ENCODE results near the gene OSM. TPM values are rescaled to one million over a fixed set of nuclear protein-coding genes. Genes with fewer than 3 reads are reported as not detected.

OSM gene
- total RNA-seq, 2 donors from 2014 or later = 16.1 to 40.4 TPM

DNA sequence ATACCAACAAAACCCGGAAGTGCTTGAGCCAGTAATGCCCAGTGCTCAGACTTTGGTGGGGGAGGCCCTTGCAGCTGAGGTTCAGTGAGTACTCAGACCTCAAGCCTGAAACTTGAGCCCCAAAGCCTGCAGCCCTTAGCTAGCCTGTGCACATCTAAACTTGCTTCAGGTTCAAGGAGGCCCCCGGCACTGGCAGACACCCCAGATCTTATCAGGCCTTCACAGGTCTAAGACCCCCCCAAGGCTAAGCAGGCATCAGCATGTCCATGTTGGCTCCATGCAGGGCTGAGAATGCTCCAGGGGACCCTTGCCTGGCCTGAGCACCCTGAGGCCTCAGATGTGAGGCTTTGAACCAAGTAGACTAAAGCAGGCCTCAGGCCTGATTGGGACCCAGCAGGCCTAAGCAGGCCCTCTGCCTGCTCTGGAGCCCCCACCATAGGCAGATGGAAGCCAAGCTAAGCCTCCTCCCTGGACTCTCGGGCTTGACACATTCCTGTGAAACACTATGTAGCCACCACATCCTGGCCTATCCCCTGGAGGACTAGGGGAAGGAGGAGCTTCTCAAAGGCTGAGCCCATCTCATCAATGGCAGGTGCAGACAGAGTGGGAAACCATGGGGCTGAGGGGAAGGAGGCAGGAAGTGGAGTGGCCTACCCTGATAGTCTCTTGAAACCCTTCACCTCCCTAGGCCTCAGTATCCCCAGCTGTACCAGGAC, 23.8 kb upstream of the OSM start:
- no peak for DNase-seq (ENCODE audit: low spot score in 2 of 2)
- no peak for ATAC-seq
- H3K27ac Mint-ChIP-seq = peak overlapping the region; percentile 87 to 94
- H3K36me3 Mint-ChIP-seq = no peaks in the 10 kb centered on the region
- no peaks in the 10 kb centered on the region for H3K9me3 Mint-ChIP-seq

DNA sequence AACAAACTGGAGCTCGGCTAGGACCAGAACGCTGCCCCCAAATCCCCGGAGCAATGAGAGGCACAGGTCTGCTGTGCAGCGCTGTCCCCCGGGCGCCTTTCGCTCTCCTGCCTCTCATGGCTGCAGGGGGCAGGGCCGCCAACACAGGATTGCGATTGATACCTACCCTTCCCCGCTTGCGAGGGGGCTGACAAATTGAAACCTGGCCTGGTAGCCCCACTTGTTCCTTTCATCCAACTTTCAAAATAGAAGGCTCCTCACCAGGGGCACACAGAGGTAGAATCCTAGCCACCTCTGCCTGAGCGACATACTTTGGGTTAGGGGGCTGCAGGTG, 23.3 kb upstream of the OSM start:
- Mint-ChIP-seq H3K36me3 (no peaks in the 10 kb centered on the region), H3K27ac (peak overlapping the region; percentile 87 to 94), H3K9me3 (no peaks in the 10 kb centered on the region)
- DNase-seq (ENCODE audit: low spot score in 2 of 2) (no peak), ATAC-seq (peak; percentile 19)

DNA sequence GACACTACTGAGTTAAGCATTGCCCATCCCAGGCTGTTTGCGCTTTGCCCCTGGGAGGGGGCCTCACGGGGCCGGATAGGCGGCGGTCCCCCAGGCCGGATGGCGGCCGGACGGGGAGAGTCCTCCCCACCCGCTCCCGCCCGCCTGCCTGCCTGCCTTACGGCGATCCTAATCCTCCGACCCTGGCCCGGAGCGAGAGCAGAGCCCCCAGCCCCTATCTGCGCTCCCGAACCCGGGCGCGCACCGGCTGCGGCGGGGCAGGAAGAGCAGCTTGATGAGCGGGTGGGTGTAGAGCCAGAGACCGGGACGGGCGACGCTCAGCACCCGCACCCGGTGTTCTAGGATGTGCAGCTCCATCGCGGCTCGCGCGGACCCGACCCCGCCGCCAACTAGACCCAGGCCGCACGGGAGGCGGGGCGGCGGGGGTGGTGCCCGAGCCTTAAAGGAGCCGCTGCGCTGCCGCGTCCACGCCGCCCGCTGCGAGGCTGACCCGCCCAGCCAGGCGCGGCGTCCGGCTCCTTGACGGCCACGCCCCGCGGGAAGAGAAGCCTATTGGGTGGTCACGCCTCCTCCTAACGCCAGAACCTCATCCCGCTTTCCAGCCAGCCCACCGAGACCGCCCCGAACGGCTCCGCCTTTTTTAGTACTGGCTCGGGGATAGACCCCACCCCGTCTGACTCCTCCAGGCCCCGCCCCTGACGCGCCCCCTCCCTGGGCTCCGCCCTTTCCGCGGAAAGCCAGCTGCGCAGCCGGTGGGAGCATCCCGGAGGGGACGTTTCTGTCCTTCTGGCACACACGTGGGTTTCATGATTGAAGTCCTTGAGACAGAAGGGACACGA, 22.7 kb upstream of the OSM start, which contains the start of gene CASTOR1:
Gene CASTOR1 (minus strand): TSS at position 365 of the 839 bp plus-strand sequence. CDS start 8 bp downstream, at position 357.
- H3K9me3 Mint-ChIP-seq = no peaks in the 10 kb centered on the region
- peak; percentile 94 to 95 for DNase-seq (ENCODE audit: low spot score in 2 of 2)
- no peaks in the 10 kb centered on the region for H3K36me3 Mint-ChIP-seq
- peak within 1 kb of the TSS; percentile 87 to 94 for H3K27ac Mint-ChIP-seq
- peak; percentile 85 to 88 for ATAC-seq

DNA sequence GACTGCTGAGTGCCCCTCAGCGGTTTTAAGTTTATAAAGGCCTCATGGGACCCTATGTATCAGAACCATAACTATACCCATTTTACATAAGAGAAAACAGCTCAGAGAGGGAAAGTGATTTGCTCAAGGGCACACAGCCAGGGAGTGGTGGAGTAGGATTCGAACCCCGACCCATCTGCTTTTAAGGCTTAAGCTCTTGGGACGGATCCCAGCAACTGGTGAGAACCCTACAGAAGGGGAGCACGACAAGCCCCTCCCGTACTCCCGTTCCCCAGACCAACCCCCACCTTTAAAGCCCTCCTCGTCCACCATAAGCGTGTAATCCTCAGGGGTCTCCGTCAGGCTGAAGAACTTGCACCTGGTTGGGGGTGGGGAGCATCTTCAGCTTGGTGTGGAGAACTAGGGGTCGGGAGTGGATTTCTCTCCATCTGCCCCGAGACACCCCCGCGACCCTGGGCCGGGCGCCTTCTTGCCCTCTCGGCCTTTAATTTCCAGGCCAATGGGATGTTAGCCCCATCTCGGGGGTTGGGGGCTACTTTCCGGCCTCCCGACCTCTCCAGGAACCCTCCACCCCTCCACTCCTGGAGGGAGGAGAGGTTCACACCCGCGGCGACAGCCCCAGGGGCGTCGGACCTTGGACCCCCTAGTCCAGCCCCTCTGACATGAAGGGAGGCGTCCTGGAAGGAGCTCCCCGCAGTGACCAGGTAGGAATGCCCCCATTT, 21.9 kb upstream of the OSM start:
- peak overlapping the region; percentile 57 to 89 for H3K27ac Mint-ChIP-seq
- ATAC-seq = no peak
- DNase-seq (ENCODE audit: low spot score in 2 of 2) = no peak
- H3K36me3 Mint-ChIP-seq = no peaks in the 10 kb centered on the region
- H3K9me3 Mint-ChIP-seq = no peaks in the 10 kb centered on the region

DNA sequence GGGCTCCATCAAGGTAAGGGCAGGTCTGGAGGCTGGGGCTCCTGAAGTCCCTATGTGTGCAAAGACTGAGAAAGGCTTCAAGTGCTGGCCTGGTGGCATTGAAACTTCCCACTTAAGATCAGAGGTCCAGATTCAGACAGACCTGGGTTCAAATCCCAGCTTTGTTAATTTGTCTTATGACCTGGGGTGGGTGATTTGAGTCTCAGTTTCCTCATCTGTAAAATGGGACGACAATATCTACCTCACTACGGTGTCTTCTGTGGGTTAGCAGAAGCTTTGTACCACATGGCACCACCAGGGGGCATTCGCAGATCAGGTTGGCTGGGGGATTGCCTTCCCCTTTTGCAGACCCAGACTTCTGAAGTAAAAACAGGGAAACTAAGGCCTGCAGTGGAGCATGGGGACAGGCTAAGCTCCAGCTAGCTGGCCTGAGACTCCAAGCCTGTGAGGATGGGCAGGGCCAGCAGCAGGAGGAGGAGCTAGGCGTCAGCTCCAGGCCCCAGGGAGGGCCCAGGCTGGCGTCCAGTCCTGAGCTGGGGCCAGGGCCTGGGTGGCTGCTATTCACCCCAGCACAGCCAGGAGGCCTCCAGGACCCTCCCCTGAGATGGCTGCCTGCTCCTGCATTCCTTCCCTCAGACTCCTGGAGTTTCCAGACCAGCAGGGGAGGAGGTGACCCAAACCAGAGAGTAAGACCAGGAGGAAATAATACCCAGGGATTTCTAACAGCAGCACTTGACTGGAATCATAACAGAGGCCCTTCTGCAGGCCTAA, 21.2 kb upstream of the OSM start:
- Mint-ChIP-seq H3K27ac (peak overlapping the region; percentile 57 to 89), H3K9me3 (no peaks in the 10 kb centered on the region), H3K36me3 (no peaks in the 10 kb centered on the region)
- peak; percentile 48 to 53 for ATAC-seq
- peak; percentile 82 to 88 for DNase-seq (ENCODE audit: low spot score in 2 of 2)

DNA sequence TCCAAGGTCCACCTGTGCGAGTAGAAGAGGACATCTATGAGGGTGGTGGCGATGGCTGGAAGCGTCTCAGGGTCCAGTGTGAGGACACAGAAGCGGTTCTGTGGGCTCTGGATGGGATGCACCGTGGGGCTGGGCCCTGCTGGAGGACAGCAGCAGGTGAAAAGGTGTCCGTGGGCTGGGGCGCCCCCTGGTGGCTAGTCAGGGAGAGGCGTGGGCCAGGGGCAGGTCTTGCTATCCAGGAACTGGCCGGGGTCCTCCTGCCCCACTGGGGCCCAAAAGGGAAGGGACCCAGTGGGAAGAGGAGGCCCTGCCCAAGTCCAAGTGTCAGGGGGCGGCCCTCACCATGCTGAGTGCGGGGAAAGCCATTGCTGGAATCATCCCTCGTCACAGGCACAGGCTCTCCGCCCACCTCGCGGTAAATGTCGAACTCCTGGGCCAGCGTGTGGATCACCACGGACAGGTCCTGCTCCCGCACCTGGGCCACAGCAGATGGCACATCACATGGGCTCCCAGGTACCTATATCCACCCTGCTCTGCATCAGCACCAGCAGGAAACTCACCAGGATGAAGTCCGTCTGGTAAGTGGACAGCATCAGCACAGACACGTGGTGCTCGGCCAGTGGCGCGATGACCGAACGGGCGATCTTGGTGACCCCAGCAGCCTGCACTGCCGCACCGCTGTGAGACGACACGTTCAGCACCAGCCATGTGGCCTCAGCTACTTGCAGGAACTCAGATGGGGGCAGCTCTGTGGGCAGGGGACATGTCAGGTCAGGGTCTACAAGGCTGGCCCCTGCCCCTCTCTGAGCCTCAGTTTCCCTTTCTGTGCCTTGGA, 20.4 kb upstream of the OSM start:
- Mint-ChIP-seq H3K9me3 (no peaks in the 10 kb centered on the region), H3K27ac (peak overlapping the region in 1 of 2 donors; percentile 75), H3K36me3 (no peaks in the 10 kb centered on the region)
- ATAC-seq = peak; percentile 35 to 42
- peak; percentile 84 to 96 for DNase-seq (ENCODE audit: low spot score in 2 of 2)

DNA sequence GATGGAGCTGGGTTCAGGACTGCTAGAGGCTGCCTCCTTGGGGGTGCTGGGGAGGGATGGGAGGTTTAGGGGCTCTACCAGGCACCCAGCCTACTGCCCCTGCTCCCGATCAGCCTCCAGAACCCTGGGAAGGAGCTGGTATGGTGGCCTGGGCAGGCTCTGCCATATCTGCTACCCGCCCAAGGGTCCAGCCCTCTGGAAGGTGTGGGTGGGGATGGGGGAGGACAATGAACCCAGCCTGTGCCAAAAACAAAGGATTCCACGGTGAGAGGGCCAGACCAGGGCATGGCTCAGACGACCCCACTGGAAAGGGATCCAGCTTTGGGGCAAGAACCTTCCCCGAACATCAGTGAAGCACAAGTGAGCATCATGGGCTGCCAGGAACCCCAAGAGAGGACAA, 19.7 kb upstream of the OSM start:
- ATAC-seq = no peak
- peak overlapping the region in 1 of 2 donors; percentile 75 for H3K27ac Mint-ChIP-seq
- H3K36me3 Mint-ChIP-seq = no peaks in the 10 kb centered on the region
- no peak for DNase-seq (ENCODE audit: low spot score in 2 of 2)
- no peaks in the 10 kb centered on the region for H3K9me3 Mint-ChIP-seq

DNA sequence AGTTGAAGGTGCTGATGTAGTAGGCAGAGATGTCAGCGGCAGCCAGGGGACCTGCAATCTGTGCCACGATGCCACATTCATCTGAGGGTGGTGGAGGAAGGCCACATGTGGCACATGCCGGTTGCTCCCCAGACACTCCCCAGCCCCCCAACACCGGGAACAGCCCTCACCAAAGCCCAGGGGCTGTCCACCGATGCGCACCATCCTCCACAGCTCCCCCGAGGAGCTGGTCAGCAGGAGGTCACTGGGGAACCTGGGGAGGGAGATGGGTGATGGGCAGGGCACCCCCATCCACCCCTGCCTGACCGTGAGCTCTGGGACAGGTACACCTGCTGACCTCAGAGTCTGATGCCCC, 19.2 kb upstream of the OSM start:
- no peak overlapping the region for H3K27ac Mint-ChIP-seq
- no peak for ATAC-seq
- no peak for DNase-seq (ENCODE audit: low spot score in 2 of 2)
- H3K9me3 Mint-ChIP-seq = no peaks in the 10 kb centered on the region
- H3K36me3 Mint-ChIP-seq = no peaks in the 10 kb centered on the region

DNA sequence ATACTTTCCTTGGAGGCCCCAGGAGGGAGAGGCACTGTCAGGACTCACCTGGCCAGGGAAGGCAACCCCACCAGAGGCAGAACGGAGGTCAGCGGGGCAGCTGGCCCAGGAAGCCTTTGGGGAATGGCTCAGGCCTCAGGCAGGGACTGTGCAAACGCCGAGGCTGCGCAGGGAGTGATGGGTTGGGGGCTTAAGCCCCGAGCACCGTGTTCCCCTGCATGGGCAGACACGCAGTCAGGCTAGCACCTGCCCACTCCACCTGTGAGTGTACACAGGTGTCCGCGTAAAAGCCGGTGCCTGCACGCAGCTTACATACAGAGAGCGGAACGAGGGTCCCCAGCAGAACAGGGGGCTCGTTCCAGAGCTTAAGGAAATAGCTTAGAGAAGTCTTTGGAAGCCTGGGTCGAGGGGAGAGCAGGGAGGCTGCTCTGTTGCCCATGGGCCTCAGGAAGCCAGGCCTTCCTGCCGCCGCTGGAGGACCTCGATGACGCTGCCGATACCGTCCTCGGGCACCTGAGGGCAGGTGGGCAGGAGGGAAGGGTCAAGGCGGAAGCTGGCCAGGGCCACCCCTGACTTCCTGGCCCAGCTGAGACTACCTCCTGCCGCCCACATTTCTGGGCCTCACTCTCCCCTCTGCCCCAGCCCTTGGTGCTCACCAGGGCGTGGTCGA, 18.7 kb upstream of the OSM start:
- H3K9me3 Mint-ChIP-seq = no peaks in the 10 kb centered on the region
- ATAC-seq (no peak), DNase-seq (ENCODE audit: low spot score in 2 of 2) (no peak)
- peak overlapping the region in 1 of 2 donors; percentile 44 for H3K27ac Mint-ChIP-seq
- no peaks in the 10 kb centered on the region for H3K36me3 Mint-ChIP-seq

DNA sequence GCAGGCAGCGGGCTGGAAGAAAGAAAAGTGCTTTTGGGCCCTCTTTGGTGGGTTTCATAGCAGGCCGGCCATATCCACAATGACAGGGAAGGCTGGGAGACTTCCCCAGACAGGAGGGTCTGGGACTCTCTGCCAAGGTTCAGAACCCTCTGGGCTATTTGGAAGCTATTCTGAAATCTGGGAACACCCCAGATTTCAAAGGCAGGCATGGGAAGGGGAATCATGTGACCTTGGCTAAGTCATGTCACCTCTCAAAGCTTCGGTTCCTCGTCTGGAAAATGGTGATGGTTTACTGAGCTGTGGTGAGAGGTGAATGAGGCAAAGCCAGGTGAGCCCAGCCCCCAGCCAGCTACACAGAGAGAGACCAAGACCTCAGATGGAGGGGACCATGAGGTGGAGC, 18.0 kb upstream of the OSM start:
- Mint-ChIP-seq H3K36me3 (no peaks in the 10 kb centered on the region), H3K9me3 (no peaks in the 10 kb centered on the region), H3K27ac (peak overlapping the region in 1 of 2 donors; percentile 44)
- ATAC-seq = no peak
- DNase-seq (ENCODE audit: low spot score in 2 of 2) = no peak

DNA sequence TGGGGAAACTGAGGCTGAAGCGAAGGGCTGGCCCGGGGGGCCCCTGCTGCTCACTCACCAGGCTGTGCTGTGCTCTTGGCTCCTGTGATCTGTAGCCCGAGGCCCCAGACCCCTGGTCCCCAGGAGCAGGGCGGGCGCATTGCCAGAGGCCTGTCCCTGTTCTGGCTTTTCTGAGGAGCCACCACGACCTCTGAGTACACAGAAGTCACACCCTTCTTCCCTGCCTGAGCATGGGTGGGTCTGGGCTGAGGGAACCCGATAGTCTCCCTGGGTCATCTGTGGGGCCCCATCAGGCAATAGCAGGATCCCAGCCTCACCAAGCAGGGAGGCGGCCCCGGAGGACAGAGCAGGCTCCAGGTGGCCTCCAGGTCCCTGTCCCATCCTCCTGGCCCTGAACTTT, 17.5 kb upstream of the OSM start:
- ATAC-seq (no peak), DNase-seq (ENCODE audit: low spot score in 2 of 2) (no peak)
- H3K27ac Mint-ChIP-seq = peak overlapping the region in 1 of 2 donors; percentile 14
- H3K36me3 Mint-ChIP-seq = no peaks in the 10 kb centered on the region
- no peaks in the 10 kb centered on the region for H3K9me3 Mint-ChIP-seq

DNA sequence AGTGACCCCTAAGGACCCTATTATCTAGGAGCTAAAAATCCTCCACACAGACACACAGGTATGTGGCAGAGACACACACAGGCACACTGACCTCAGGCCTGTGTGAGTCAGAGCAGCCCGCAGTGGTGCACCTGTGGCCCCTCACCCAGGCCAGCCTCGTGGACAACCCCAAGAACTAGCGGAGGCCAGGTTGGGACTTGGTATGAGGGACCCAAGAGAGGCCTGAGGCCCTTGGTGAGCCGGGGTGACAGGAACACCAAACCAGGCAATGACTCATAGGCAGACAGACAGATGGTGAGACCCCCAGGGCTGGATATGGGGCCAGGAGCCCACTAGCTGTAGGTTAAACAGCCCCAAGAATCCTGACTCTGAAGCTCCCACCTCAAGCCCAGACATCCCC, 16.7 kb upstream of the OSM start:
- Mint-ChIP-seq H3K9me3 (no peaks in the 10 kb centered on the region), H3K36me3 (no peaks in the 10 kb centered on the region), H3K27ac (peak overlapping the region; percentile 36 to 72)
- no peak for ATAC-seq
- DNase-seq (ENCODE audit: low spot score in 2 of 2) = no peak

DNA sequence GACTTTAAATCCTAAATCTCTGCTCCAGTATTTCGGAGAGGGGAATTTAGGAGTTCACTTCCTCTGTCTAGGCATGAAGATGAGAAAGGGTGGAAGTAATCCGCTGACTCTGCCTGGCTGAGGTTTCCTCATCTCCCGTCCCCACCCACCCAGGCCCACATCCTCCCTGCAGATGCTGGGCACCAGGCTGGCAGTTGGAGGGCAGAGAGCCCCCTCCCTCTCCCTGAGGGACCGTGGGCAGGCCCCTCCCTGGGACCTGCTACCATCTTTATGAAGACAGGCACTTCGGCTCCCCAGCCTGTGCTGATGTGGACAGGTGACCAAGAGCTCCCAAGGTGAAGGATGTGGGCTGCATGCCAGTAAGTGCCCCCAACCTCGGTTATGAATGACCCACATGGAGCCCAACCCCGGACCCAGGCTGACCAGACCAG, 16.0 kb upstream of the OSM start:
- H3K27ac Mint-ChIP-seq = peak overlapping the region in 1 of 2 donors; percentile 72

DNA sequence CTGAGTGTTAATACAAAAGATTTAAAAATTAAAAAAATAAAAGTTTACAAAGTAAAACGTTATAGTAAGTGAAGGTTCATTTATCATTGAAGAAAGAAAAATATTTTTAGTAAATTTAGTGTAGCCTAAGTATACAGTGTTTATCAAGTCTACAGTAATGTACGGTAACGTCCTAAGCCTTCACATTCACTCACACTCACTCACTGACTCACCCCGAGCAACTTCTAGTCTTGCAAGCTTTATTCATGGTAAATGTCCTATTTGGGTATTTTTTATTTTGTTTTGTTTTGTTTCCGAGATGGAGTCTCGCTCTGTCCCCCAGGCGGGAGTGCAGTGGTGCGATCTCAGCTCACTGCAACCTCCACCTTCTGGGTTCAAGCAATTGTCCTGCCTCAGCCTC, 13.9 kb upstream of the OSM start:
- no peak for ATAC-seq
- DNase-seq (ENCODE audit: low spot score in 2 of 2) = no peak
- H3K27ac Mint-ChIP-seq = no peak overlapping the region

More for the DNA sequence above, 16.0 kb upstream of the OSM start:
- ATAC-seq = no peak
- no peak for DNase-seq (ENCODE audit: low spot score in 2 of 2)
- H3K9me3 Mint-ChIP-seq = no peaks in the 10 kb centered on the region
- H3K36me3 Mint-ChIP-seq = no peaks in the 10 kb centered on the region

DNA sequence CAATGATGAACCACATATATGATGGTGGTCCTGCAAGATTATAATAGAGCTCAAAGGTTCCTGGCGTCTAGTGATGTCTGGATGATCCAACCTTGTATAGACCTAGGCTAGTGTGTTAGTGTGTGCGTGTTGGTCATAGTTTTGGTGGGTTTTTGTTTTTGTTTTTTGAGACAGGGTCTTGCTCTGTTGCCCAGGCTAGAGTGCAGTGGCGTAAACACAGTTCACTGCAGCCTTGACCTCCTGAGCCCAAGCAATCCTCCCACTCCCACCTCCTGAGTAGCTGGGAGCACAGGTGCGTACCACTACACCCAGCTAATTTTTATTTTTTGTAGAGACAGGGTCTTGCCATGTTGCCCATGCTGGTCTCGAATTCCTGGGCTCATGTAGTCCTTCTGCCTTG, 13.3 kb upstream of the OSM start:
- DNase-seq (ENCODE audit: low spot score in 2 of 2) (no peak), ATAC-seq (no peak)
- H3K36me3 Mint-ChIP-seq = peaks cover 0 to 9% of the 10 kb centered on the region in 2 donors
- no peaks in the 10 kb centered on the region for H3K9me3 Mint-ChIP-seq
- H3K27ac Mint-ChIP-seq = no peak overlapping the region

More for the DNA sequence above, 13.9 kb upstream of the OSM start:
- H3K36me3 Mint-ChIP-seq = peaks cover 0 to 9% of the 10 kb centered on the region in 2 donors
- no peaks in the 10 kb centered on the region for H3K9me3 Mint-ChIP-seq

Measured in activated naive CD4-positive, alpha-beta T cell treated with anti-CD3 and anti-CD28 coated beads, Interleukin-2, amount 50 U/mL, for 72 hours (primary cell).